ENCODE measurements around the gene ARMH2.

The ARMH2 gene

GRCh38 chr6:24809728-24810127 is 11.0 kb upstream of the ARMH2 start:
- H3K36me3 ChIP-seq (ENCODE audit: control insufficient read depth in 1 of 2, insufficient read depth in 2 of 2, low read length in 2 of 2), result no peaks in the 10 kb centered on the region
- no peaks in the 10 kb centered on the region for H3K27me3 ChIP-seq (ENCODE audit: low read depth, low read length)
- H3K4me1 ChIP-seq (ENCODE audit: control insufficient read depth in 1 of 2, insufficient read depth in 2 of 2, low read length in 2 of 2), result no peaks in the 10 kb centered on the region
- no peak overlapping the region for H3K4me3 ChIP-seq (ENCODE audit: low read depth in 1 of 2, low read length in 2 of 2)
- H3K9me3 ChIP-seq (ENCODE audit: control insufficient read depth in 1 of 2, low read length in 2 of 2), result no peaks in the 10 kb centered on the region
- no peak overlapping the region for H3K27ac ChIP-seq (ENCODE audit: low read length)

- no peak overlapping the region for H3K4me3 ChIP-seq (ENCODE audit: low read depth in 1 of 2, low read length in 2 of 2)
- H3K27ac ChIP-seq (ENCODE audit: low read length), result no peak overlapping the region
- no peaks in the 10 kb centered on the region for H3K9me3 ChIP-seq (ENCODE audit: control insufficient read depth in 1 of 2, low read length in 2 of 2)
- no peaks in the 10 kb centered on the region for H3K4me1 ChIP-seq (ENCODE audit: control insufficient read depth in 1 of 2, insufficient read depth in 2 of 2, low read length in 2 of 2)
- no peaks in the 10 kb centered on the region for H3K27me3 ChIP-seq (ENCODE audit: low read depth, low read length)
- no peaks in the 10 kb centered on the region for H3K36me3 ChIP-seq (ENCODE audit: control insufficient read depth in 1 of 2, insufficient read depth in 2 of 2, low read length in 2 of 2)
Observed at GRCh38 chr6:24807584-24807983, 8.9 kb upstream of the ARMH2 start.

- Histone ChIP-seq H3K4me3 (ENCODE audit: low read depth in 1 of 2, low read length in 2 of 2) (no peak overlapping the region), H3K4me1 (ENCODE audit: control insufficient read depth in 1 of 2, insufficient read depth in 2 of 2, low read length in 2 of 2) (no peaks in the 10 kb centered on the region), H3K9me3 (ENCODE audit: control insufficient read depth in 1 of 2, low read length in 2 of 2) (no peaks in the 10 kb centered on the region), H3K27me3 (ENCODE audit: low read depth, low read length) (no peaks in the 10 kb centered on the region), H3K36me3 (ENCODE audit: control insufficient read depth in 1 of 2, insufficient read depth in 2 of 2, low read length in 2 of 2) (no peaks in the 10 kb centered on the region), H3K27ac (ENCODE audit: low read length) (no peak overlapping the region)
Observed at GRCh38 chr6:24802271-24803059, 3.7 kb upstream of the ARMH2 start.

- Histone ChIP-seq H3K27me3 (ENCODE audit: low read depth, low read length) (no peaks in the 10 kb centered on the region), H3K27ac (ENCODE audit: low read length) (no peak overlapping the region), H3K4me3 (ENCODE audit: low read depth in 1 of 2, low read length in 2 of 2) (no peak overlapping the region), H3K36me3 (ENCODE audit: control insufficient read depth in 1 of 2, insufficient read depth in 2 of 2, low read length in 2 of 2) (no peaks in the 10 kb centered on the region), H3K9me3 (ENCODE audit: control insufficient read depth in 1 of 2, low read length in 2 of 2) (no peaks in the 10 kb centered on the region), H3K4me1 (ENCODE audit: control insufficient read depth in 1 of 2, insufficient read depth in 2 of 2, low read length in 2 of 2) (no peaks in the 10 kb centered on the region)
Observed at GRCh38 chr6:24799541-24799915, 811 bp upstream of the ARMH2 start.

GRCh38 chr6:24797596-24798216 is 1.0 kb downstream of the ARMH2 start:
- H3K36me3 ChIP-seq (ENCODE audit: control insufficient read depth in 1 of 2, insufficient read depth in 2 of 2, low read length in 2 of 2), result no peaks in the 10 kb centered on the region
- H3K9me3 ChIP-seq (ENCODE audit: control insufficient read depth in 1 of 2, low read length in 2 of 2), result no peaks in the 10 kb centered on the region
- H3K27me3 ChIP-seq (ENCODE audit: low read depth, low read length), result no peaks in the 10 kb centered on the region
- H3K4me1 ChIP-seq (ENCODE audit: control insufficient read depth in 1 of 2, insufficient read depth in 2 of 2, low read length in 2 of 2), result no peaks in the 10 kb centered on the region
- H3K4me3 ChIP-seq (ENCODE audit: low read depth in 1 of 2, low read length in 2 of 2), result no peak overlapping the region
- no peak overlapping the region for H3K27ac ChIP-seq (ENCODE audit: low read length)

GRCh38 chr6:24796616-24797290 is 2.0 kb downstream of the ARMH2 start:
- Histone ChIP-seq H3K27me3 (ENCODE audit: low read depth, low read length) (no peaks in the 10 kb centered on the region), H3K4me3 (ENCODE audit: low read depth in 1 of 2, low read length in 2 of 2) (no peak overlapping the region), H3K4me1 (ENCODE audit: control insufficient read depth in 1 of 2, insufficient read depth in 2 of 2, low read length in 2 of 2) (no peaks in the 10 kb centered on the region), H3K36me3 (ENCODE audit: control insufficient read depth in 1 of 2, insufficient read depth in 2 of 2, low read length in 2 of 2) (no peaks in the 10 kb centered on the region), H3K9me3 (ENCODE audit: control insufficient read depth in 1 of 2, low read length in 2 of 2) (no peaks in the 10 kb centered on the region), H3K27ac (ENCODE audit: low read length) (no peak overlapping the region)

- Histone ChIP-seq H3K9me3 (ENCODE audit: control insufficient read depth in 1 of 2, low read length in 2 of 2) (no peaks in the 10 kb centered on the region), H3K36me3 (ENCODE audit: control insufficient read depth in 1 of 2, insufficient read depth in 2 of 2, low read length in 2 of 2) (no peaks in the 10 kb centered on the region), H3K27me3 (ENCODE audit: low read depth, low read length) (no peaks in the 10 kb centered on the region), H3K4me3 (ENCODE audit: low read depth in 1 of 2, low read length in 2 of 2) (no peak overlapping the region), H3K4me1 (ENCODE audit: control insufficient read depth in 1 of 2, insufficient read depth in 2 of 2, low read length in 2 of 2) (no peaks in the 10 kb centered on the region), H3K27ac (ENCODE audit: low read length) (no peak overlapping the region)
Observed at GRCh38 chr6:24795106-24795505, 3.6 kb downstream of the ARMH2 start.

GRCh38 chr6:24788031-24788665 is 10.6 kb downstream of the ARMH2 start:
- H3K36me3 ChIP-seq (ENCODE audit: control insufficient read depth in 1 of 2, insufficient read depth in 2 of 2, low read length in 2 of 2), result peaks cover 18 to 29% of the 10 kb centered on the region in 2 donors
- H3K4me1 ChIP-seq (ENCODE audit: control insufficient read depth in 1 of 2, insufficient read depth in 2 of 2, low read length in 2 of 2), result no peaks in the 10 kb centered on the region
- H3K4me3 ChIP-seq (ENCODE audit: low read depth in 1 of 2, low read length in 2 of 2), result no peak overlapping the region
- no peaks in the 10 kb centered on the region for H3K27me3 ChIP-seq (ENCODE audit: low read depth, low read length)
- no peaks in the 10 kb centered on the region for H3K9me3 ChIP-seq (ENCODE audit: control insufficient read depth in 1 of 2, low read length in 2 of 2)
- H3K27ac ChIP-seq (ENCODE audit: low read length), result no peak overlapping the region

GRCh38 chr6:24780206-24780605 is 18.5 kb downstream of the ARMH2 start:
- Histone ChIP-seq H3K4me1 (ENCODE audit: control insufficient read depth in 1 of 2, insufficient read depth in 2 of 2, low read length in 2 of 2) (no peaks in the 10 kb centered on the region), H3K36me3 (ENCODE audit: control insufficient read depth in 1 of 2, insufficient read depth in 2 of 2, low read length in 2 of 2) (peaks cover 16% of the 10 kb centered on the region in 2 donors), H3K9me3 (ENCODE audit: control insufficient read depth in 1 of 2, low read length in 2 of 2) (no peaks in the 10 kb centered on the region), H3K27me3 (ENCODE audit: low read depth, low read length) (no peaks in the 10 kb centered on the region), H3K27ac (ENCODE audit: low read length) (no peak overlapping the region), H3K4me3 (ENCODE audit: low read depth in 1 of 2, low read length in 2 of 2) (no peak overlapping the region)

GRCh38 chr6:24779416-24780016 is 19.2 kb downstream of the ARMH2 start:
- H3K36me3 ChIP-seq (ENCODE audit: control insufficient read depth in 1 of 2, insufficient read depth in 2 of 2, low read length in 2 of 2), result peaks cover 9 to 14% of the 10 kb centered on the region in 2 donors
- H3K4me1 ChIP-seq (ENCODE audit: control insufficient read depth in 1 of 2, insufficient read depth in 2 of 2, low read length in 2 of 2), result no peaks in the 10 kb centered on the region
- no peak overlapping the region for H3K4me3 ChIP-seq (ENCODE audit: low read depth in 1 of 2, low read length in 2 of 2)
- H3K9me3 ChIP-seq (ENCODE audit: control insufficient read depth in 1 of 2, low read length in 2 of 2), result no peaks in the 10 kb centered on the region
- no peaks in the 10 kb centered on the region for H3K27me3 ChIP-seq (ENCODE audit: low read depth, low read length)
- no peak overlapping the region for H3K27ac ChIP-seq (ENCODE audit: low read length)

GRCh38 chr6:24778878-24779277 is 19.8 kb downstream of the ARMH2 start:
- no peaks in the 10 kb centered on the region for H3K4me1 ChIP-seq (ENCODE audit: control insufficient read depth in 1 of 2, insufficient read depth in 2 of 2, low read length in 2 of 2)
- peaks cover 5 to 8% of the 10 kb centered on the region in 2 donors for H3K36me3 ChIP-seq (ENCODE audit: control insufficient read depth in 1 of 2, insufficient read depth in 2 of 2, low read length in 2 of 2)
- no peaks in the 10 kb centered on the region for H3K9me3 ChIP-seq (ENCODE audit: control insufficient read depth in 1 of 2, low read length in 2 of 2)
- H3K27me3 ChIP-seq (ENCODE audit: low read depth, low read length), result no peaks in the 10 kb centered on the region
- no peak overlapping the region for H3K4me3 ChIP-seq (ENCODE audit: low read depth in 1 of 2, low read length in 2 of 2)
- no peak overlapping the region for H3K27ac ChIP-seq (ENCODE audit: low read length)

All from muscle layer of duodenum (tissue), 2 donors.